Stimulated activated CD8-positive, alpha-beta memory T cell treated with anti-CD3 and anti-CD28 coated beads, Interleukin-12 subunit alpha, Interleukin-12 subunit beta, amount 100 ng/mL, for 4 hours (primary cell): ENCODE data around the gene MDH1B.
"Not testable (repeated sequence)": the region's sequence is repeated elsewhere in the genome, so short reads cannot be mapped to it uniquely, and the experiment has no call there.

ENCODE experiments used
- DNase-seq: peaks from one replicate; pipeline ENCODE4 v3.0.0-alpha.2; 2020; ENCODE audit warnings: low read depth

Gene MDH1B

GRCh38 chr2:206766057-206766930 lies 1.2 kb upstream of the MDH1B start:
- no peak for DNase-seq

- DNase-seq = no peak
Measured at GRCh38 chr2:206764673-206765241, 371 bp downstream of the MDH1B start.

DNA sequence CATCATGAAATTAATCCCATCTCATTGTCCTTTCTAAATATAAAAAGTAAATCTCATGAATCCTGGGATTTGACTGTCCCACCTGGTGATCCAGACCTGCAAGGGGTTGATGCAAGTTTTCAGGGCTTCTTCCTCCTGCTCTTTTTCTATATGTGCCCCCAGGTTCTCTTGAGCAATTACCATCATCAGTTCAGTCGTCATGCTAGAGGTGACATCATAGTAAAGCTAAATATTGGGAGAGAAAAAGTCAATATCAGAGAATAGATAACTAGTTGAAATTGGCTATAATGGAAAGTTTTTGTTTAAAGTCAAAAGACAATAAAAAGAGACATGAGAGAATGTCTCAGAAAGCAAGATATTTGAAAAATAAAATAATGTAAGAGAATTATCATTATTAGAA lies 8.3 kb downstream of the MDH1B start:
- no peak for DNase-seq

DNA sequence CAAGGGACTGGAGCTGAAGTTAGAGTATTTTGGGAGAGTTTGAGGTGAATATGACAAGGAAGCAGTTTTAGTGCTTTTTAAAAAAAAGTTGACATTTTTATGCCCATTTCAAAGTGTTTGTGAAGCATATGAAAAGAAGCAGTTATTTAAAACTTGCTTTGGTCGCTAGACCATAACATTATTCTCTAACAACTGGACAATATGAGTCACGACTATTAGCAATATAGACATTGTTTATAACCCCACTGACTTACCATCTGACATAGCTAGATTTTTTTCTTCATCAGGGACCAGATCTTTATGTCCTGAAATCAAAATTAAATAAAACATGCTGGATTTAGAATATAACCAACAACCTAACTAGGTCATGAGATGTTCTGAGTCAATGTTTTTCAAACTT lies 24.3 kb downstream of the MDH1B start:
- no peak for DNase-seq

- no peak for DNase-seq
Measured at GRCh38 chr2:206739271-206739670, 25.9 kb downstream of the MDH1B start.

DNA sequence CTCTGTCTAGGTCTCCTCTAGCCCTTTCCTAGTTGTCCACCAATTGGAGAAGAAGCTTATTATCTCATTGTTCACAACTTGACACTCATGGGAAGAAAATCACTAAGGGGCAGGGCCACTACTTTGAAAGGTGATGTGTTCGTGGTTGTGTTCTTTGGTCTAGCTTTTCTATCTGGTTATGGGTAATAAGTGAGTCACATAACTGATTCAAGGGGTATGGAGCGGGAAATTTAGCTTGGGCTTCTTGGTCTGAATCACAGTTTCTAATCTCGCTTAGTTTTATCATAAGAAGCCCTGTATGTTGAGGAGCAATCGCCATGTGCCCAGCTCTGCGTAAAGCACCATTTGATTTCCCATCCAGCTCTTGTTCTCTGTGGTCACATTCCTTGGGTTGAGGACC lies 28.2 kb downstream of the MDH1B start:
- no peak for DNase-seq

DNA sequence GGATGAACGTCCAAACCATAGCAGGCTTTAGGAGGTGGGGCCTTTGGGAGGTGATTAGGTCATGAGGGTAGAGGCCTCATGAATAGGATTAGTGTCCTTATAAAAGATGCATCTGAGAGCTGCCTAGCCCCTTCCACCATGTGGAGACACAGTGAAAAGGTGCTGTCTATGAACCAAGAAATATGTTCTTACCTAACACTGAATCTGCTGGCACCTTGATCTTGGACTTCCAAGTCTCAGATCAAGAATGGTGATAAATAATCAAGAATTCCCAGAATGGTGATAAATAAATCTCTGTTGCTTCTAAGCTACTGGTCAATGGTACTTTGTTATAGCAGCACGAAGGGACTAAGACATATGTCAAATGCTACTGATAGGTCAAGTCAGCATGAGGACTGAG lies 31.8 kb downstream of the MDH1B start:
- no peak for DNase-seq

GRCh38 chr2:206728277-206729199 lies 36.6 kb downstream of the MDH1B start:
- DNase-seq = no peak

DNA sequence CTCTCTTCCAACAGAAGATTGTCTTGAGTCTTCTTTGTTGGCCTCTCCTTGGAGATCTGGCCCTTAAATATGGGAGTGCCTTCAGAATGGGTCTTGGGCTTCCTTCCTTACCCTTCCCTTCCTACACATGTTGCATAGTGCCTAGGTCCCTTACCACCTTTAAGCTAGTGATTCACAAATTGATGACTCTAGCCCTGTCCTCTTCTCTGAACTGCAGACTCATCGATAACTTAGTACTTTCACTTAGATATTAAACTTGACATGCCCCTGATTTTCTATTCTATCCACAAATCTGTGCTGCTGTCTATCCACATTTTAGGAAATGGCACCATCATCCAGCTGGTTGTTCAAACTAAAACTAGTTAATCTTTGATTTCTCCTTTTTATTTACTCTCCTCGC lies 37.8 kb downstream of the MDH1B start:
- DNase-seq = no peak

DNA sequence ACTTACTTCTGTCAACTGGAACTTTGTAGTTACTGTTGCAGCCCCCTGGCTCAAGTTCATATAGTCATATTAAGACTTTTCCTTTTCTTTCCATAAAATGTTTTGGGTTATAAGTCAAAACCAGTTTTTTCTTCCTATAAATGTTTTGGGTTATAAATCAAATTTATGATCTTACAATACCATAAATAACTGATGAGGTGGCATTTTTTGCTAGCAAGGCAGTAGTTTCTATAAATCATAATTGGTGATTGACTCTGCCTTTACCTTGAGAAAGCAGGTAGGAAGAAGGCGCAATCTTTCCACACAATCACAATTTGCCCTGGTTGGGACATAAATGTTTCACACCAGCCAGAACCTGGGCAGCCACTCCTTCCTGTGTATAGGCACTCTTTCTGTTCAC lies 41.8 kb downstream of the MDH1B start:
- DNase-seq = no peak

- DNase-seq = no peak
Measured at GRCh38 chr2:206721256-206721920, 43.7 kb downstream of the MDH1B start.

DNA sequence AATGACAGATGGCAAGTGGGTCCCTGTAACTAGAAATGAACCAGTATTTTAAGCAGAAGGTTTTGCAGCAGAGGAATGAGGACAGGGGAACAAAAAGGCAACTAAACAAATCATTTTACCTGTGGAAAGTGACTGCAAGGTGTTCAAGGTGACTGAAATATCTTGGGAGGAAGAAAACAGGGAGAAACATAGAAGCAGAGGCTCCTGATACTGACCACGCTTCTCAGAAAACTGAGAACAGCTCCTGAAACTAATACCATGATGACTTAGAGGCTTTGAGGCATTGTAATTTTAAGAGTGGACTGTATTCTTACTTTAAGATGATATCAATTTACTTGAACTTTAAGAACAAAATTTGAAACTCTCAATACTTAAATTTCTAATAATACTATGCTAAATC lies 46.8 kb downstream of the MDH1B start, which contains the start of gene DYTN:
DYTN (minus strand) TSS at position 101 of the 400 bp plus-strand sequence. CDS start 117 bp downstream, outside the sequence.
- no peak for DNase-seq

DNA sequence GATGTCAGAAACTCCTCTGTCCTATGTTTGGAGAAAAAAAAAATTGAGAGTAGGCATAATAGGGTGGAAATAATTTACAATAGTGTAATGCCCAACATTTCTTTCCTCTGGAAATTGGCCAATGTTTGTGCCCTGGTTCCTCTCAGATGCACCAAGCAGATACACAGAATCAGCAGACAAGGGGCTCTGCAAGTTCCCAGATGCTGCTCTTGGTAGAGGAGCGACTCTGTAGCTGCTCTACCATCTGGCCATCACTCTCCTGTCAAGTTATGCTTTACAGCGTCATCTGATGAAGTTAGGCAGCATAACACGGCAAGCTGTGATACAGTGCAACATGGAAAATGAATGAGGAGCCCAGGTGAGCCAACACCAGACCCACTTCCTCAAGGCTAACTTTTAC lies 48.5 kb downstream of the MDH1B start:
- no peak for DNase-seq

DNA sequence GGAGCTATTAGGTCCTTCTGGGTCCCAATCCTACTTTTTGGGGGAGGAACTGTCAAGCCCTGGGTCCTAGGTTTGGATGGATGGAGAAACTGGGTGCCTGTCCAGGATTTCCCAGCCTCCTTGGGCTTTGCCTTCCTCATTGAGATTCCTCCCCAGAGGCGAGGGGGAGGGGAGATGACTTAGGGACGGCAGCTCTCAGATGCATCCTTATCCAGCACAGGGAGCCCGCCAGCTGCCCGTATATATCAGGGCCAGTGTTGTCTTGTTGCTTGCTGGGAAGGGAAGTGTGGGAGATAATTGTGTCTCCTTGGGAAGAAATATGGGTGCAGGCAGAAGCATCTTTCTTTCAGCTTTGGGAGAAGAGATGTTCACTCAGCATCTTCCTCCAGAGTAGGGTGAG lies 49.9 kb downstream of the MDH1B start:
- not testable (repeated sequence) for DNase-seq

DNA sequence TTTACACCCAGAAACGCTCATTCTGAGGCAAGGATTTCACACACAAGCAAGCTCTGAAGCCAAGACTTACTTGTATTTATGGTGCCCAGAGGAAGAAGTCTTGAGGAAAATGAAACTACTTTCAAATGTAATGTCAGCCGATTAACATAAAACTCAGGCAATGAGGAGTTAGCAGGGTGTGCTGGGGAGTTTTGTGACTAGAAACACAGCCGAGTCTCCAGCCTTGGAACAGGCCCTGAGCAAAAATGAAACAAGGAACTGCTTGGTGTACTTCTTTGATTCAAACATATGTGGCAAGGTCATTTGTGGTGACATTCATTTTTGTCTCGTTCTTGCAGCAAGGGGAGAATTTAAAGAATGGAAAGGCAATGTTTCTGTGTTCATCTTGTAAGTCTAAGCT lies 51.4 kb downstream of the MDH1B start:
- DNase-seq = no peak

DNA sequence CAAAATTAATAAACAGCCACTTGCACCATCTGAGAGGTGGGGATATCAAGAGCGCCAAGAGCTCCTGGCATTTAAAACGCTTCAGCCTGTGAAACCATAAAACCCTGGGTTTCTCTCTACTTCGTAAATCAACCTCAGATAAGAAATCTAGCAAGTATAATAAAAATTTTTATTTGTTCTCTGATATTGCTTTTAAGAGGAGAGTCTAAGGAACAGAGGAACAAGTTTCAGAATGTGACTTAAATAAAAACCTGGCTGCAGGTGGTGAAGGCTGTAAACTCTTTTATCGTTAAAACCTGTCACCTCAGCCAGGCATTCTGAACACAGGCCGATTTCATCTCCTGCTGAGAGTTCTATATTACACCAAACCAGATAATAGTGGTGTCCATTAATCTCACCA lies 56.8 kb downstream of the MDH1B start:
- DNase-seq = no peak

GRCh38 chr2:206707164-206707701 lies 57.9 kb downstream of the MDH1B start:
- no peak for DNase-seq

GRCh38 chr2:206701952-206702605 lies 63.0 kb downstream of the MDH1B start:
- DNase-seq = no peak

- DNase-seq = no peak
Measured at GRCh38 chr2:206700156-206700555, 65.0 kb downstream of the MDH1B start.

- no peak for DNase-seq
Measured at GRCh38 chr2:206698811-206699210, 66.3 kb downstream of the MDH1B start.

GRCh38 chr2:206696910-206697309 lies 68.2 kb downstream of the MDH1B start:
- no peak for DNase-seq
